H9 (cell line): ENCODE data around the gene MAP6. TPM values are rescaled to one million over a fixed set of nuclear protein-coding genes. Genes with fewer than 3 reads are reported as not detected.

Source experiments
- DNase-seq: peaks from one replicate; pipeline ENCODE4 v3.0.0-alpha.2; 2017
- H2AFZ ChIP-seq: one replicate; pipeline ENCODE4 v1.6.1; 2013; ENCODE audit warnings: mild to moderate bottlenecking, low read length, control low read depth, moderate library complexity
- H2AK5ac ChIP-seq: 2 replicates; pipeline ENCODE4 v1.6.1; 2013; ENCODE audit warnings: low read length, control low read depth, mixed read lengths; ENCODE audit not compliant: insufficient read length
- H2BK120ac ChIP-seq: one replicate; pipeline ENCODE4 v1.6.1; 2013; ENCODE audit warnings: low read depth, mild to moderate bottlenecking, low read length, control low read depth, inconsistent platforms; ENCODE audit not compliant: poor library complexity, severe bottlenecking
- H2BK12ac ChIP-seq: 2 replicates; pipeline ENCODE4 v1.6.1; 2013; ENCODE audit warnings: low read length, control low read depth, mixed read lengths, low read depth; ENCODE audit not compliant: insufficient read length
- H2BK15ac ChIP-seq: 2 replicates; pipeline ENCODE4 v1.6.1; 2013; ENCODE audit warnings: low read depth, low read length, control low read depth
- H2BK20ac ChIP-seq: one replicate; pipeline ENCODE4 v1.6.1; 2013; ENCODE audit warnings: low read depth, mild to moderate bottlenecking, low read length, control low read depth, inconsistent platforms; ENCODE audit not compliant: poor library complexity, severe bottlenecking
- H2BK5ac ChIP-seq: 2 replicates; pipeline ENCODE4 v1.6.1; 2013; ENCODE audit warnings: low read length, control low read depth, mixed read lengths; ENCODE audit not compliant: insufficient read length
- H3K14ac ChIP-seq: 2 replicates; pipeline ENCODE4 v1.6.1; 2013; ENCODE audit warnings: low read length, control low read depth; ENCODE audit not compliant: insufficient read depth
- H3K18ac ChIP-seq: 2 replicates; pipeline ENCODE4 v1.6.1; 2013; ENCODE audit warnings: low read depth, mild to moderate bottlenecking, mixed read lengths, low read length, control low read depth; ENCODE audit not compliant: insufficient read length
- H3K23ac ChIP-seq: 2 replicates; pipeline ENCODE4 v1.6.1; 2013; ENCODE audit warnings: low read length, control low read depth, mixed read lengths, low read depth; ENCODE audit not compliant: insufficient read length
- H3K23me2 ChIP-seq: 2 replicates; pipeline ENCODE4 v1.6.1; 2013; ENCODE audit warnings: low read depth, mild to moderate bottlenecking, mixed read lengths, low read length, control low read depth; ENCODE audit not compliant: insufficient read length, poor library complexity, severe bottlenecking
- H3K27ac ChIP-seq: 2 replicates; pipeline ENCODE4 v1.5.1; 2013; ENCODE audit warnings: low read length, control low read depth, mixed read lengths, low read depth; ENCODE audit not compliant: insufficient read length
- H3K27me3 ChIP-seq: 2 replicates; pipeline ENCODE4 v1.6.1; 2013; ENCODE audit warnings: low read length, control low read depth, inconsistent platforms; ENCODE audit not compliant: insufficient read depth
- H3K4ac ChIP-seq: 2 replicates; pipeline ENCODE4 v1.6.1; 2013; ENCODE audit warnings: low read depth, mild to moderate bottlenecking, control low read depth, inconsistent platforms, low read length, moderate library complexity
- H3K4me1 ChIP-seq: 2 replicates; pipeline ENCODE4 v1.6.1; 2013; ENCODE audit warnings: low read length, control low read depth, inconsistent platforms; ENCODE audit not compliant: insufficient read depth
- H3K4me2 ChIP-seq: 2 replicates; pipeline ENCODE4 v1.6.1; 2013; ENCODE audit warnings: low read length, control low read depth, mixed read lengths; ENCODE audit not compliant: insufficient read length, insufficient read depth
- H3K56ac ChIP-seq: 2 replicates; pipeline ENCODE4 v1.6.1; 2013; ENCODE audit warnings: low read depth, mild to moderate bottlenecking, mixed read lengths, low read length, control low read depth; ENCODE audit not compliant: insufficient read length
- H3K79me1 ChIP-seq: 2 replicates; pipeline ENCODE4 v1.6.1; 2013; ENCODE audit warnings: low read depth, mild to moderate bottlenecking, moderate library complexity, low read length, control low read depth, inconsistent platforms; ENCODE audit not compliant: insufficient read depth, poor library complexity, severe bottlenecking
- H3K79me2 ChIP-seq: 2 replicates; pipeline ENCODE4 v1.6.1; 2013; ENCODE audit warnings: low read length, control low read depth, inconsistent platforms; ENCODE audit not compliant: insufficient read depth
- H3K9ac ChIP-seq: 2 replicates; pipeline ENCODE4 v1.6.1; 2013; ENCODE audit warnings: low read length, control low read depth, mixed read lengths; ENCODE audit not compliant: insufficient read length; ENCODE audit errors: extremely low read depth
- H3K9me3 ChIP-seq: one replicate; pipeline ENCODE4 v1.6.1; 2013; ENCODE audit warnings: low read depth, low read length, inconsistent platforms; ENCODE audit not compliant: control insufficient read depth
- H3T11ph ChIP-seq: one replicate; pipeline ENCODE4 v1.6.1; 2013; ENCODE audit warnings: mild to moderate bottlenecking, low read length, control low read depth, inconsistent platforms
- H4K20me1 ChIP-seq: one replicate; pipeline ENCODE4 v1.6.1; 2013; ENCODE audit not compliant: control insufficient read depth, insufficient read length, insufficient read depth
- H4K5ac ChIP-seq: 2 replicates; pipeline ENCODE4 v1.6.1; 2013; ENCODE audit warnings: low read depth, mild to moderate bottlenecking, mixed read lengths, low read length, control low read depth; ENCODE audit not compliant: insufficient read length
- H4K8ac ChIP-seq: replicated peaks from 2 replicates; pipeline ENCODE4 v1.6.1; 2013; ENCODE audit warnings: low read length, control low read depth, mixed read lengths, low read depth; ENCODE audit not compliant: insufficient read length
- H4K91ac ChIP-seq: 2 replicates; pipeline ENCODE4 v1.6.1; 2013; ENCODE audit warnings: low read depth, mild to moderate bottlenecking, moderate library complexity, mixed read lengths, low read length, control low read depth; ENCODE audit not compliant: insufficient read length
- H3K27ac Mint-ChIP-seq, 3 experiments: 2 replicates in 2 of 3; 3 replicates in 1 of 3; pipeline ENCODE4 v1.8.0; 2020 to 2021; ENCODE audit warnings: mixed read lengths in 3 of 3, mild to moderate bottlenecking in 1 of 3, moderate library complexity in 1 of 3
- H3K27me3 Mint-ChIP-seq: 2 replicates; pipeline ENCODE4 v1.8.0; 2021; ENCODE audit warnings: low read depth, mild to moderate bottlenecking, moderate library complexity, mixed read lengths
- H3K36me3 Mint-ChIP-seq, 3 experiments: 2 replicates in 2 of 3; 3 replicates in 1 of 3; pipeline ENCODE4 v1.8.0; 2020 to 2021; ENCODE audit warnings: low read depth in 3 of 3, mixed read lengths in 3 of 3; ENCODE audit not compliant: insufficient read depth in 1 of 3
- H3K4me1 Mint-ChIP-seq, 2 experiments: 2 replicates each; pipeline ENCODE4 v1.8.0; 2020; ENCODE audit warnings: mixed read lengths in 2 of 2
- H3K4me3 Mint-ChIP-seq, 2 experiments: 2 replicates in 1 of 2; 3 replicates in 1 of 2; pipeline ENCODE4 v1.8.0; 2020 to 2021; ENCODE audit warnings: mild to moderate bottlenecking in 2 of 2, mixed read lengths in 2 of 2, moderate library complexity in 1 of 2
- H3K9me3 Mint-ChIP-seq, 2 experiments: 2 replicates in 1 of 2; 3 replicates in 1 of 2; pipeline ENCODE4 v1.8.0; 2020; ENCODE audit warnings: mild to moderate bottlenecking in 2 of 2, mixed read lengths in 2 of 2, moderate library complexity in 1 of 2
- WGBS: extraction: QIAGEN DNeasy Blood & Tissue Kit; methylation state at CpG from one replicate; pipeline ENCODE4 v1.1.7; 2013; ENCODE audit warnings: missing lambda C conversion rate, low lambda C conversion rate, mixed read lengths; ENCODE audit not compliant: insufficient read length; ENCODE audit errors: extremely low coverage; 5-methylcytosine and 5-hydroxymethylcytosine counted together
- total RNA-seq: library from RNA; stranded (reverse); gene quantifications from 2 replicates; pipeline ENCODE4 v1.2.1, GENCODE V29; 2021
- TF ChIP-seq, protein P1 (sequence below): fragments of 200-600 bp; sonication (generic); conservative IDR thresholded peaks from 3 replicates; pipeline ENCODE4 v1.8.0; 2021; ENCODE audit warnings: antibody characterized with exemption, mild to moderate bottlenecking

Gene MAP6
- total RNA-seq, 1 experiment from 2014 or later, result 0.77 TPM

DNA sequence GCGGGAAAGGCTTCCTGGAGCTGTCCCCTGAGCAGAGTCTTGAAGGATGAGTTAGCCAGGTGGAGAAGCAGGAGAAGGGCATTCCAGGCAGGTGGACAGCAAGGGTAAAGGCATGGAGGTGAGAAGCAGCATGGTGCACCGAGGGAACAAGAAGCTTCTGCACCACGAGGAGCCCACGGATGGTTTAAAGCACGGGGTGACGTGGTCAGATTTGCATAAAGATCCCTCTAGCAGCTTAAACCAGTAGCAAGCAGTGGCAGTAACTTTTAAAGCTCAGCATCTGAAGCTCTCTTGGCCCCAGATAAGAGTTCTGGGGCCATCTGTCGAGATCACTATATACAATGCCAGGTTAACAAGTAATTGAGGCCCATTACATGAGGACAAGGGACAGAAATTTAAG, 69.9 kb downstream of the MAP6 start:
- no peak overlapping the region for H2AK5ac ChIP-seq
- WGBS, result no CpG with 5 or more reads among the region's 7 CpGs

More for the DNA sequence above, 69.9 kb downstream of the MAP6 start:
- Histone ChIP-seq H3K79me2 (no peaks in the 10 kb centered on the region), H2BK5ac (no peak overlapping the region), H2AFZ (no peak overlapping the region), H4K91ac (no peak overlapping the region), H3K4me1 (peaks cover 2% of the 10 kb centered on the region; the same call in 1 of the 2 replicates), H2BK120ac (no peak overlapping the region), H3T11ph (no peak overlapping the region), H3K18ac (no peak overlapping the region), H3K27ac (no peak overlapping the region), H2BK20ac (no peak overlapping the region), H3K23ac (no peak overlapping the region), H2BK12ac (no peak overlapping the region), H3K9me3 (no peaks in the 10 kb centered on the region), H3K27me3 (no peaks in the 10 kb centered on the region), H4K8ac (no peak overlapping the region), H3K23me2 (no peaks in the 10 kb centered on the region), H4K20me1 (no peaks in the 10 kb centered on the region), H3K4me2 (no peak overlapping the region), H3K4ac (no peak overlapping the region), H4K5ac (no peak overlapping the region), H3K9ac (no peak overlapping the region), H3K56ac (no peak overlapping the region), H2BK15ac (no peak overlapping the region), H3K14ac (no peak overlapping the region; the same call in 1 of the 2 replicates), H3K79me1 (no peaks in the 10 kb centered on the region)
- H3K4me1 Mint-ChIP-seq, result peaks cover 29 to 34% of the 10 kb centered on the region in 2 experiments
- no peaks in the 10 kb centered on the region for H3K36me3 Mint-ChIP-seq
- no peak overlapping the region for H3K4me3 Mint-ChIP-seq
- peaks cover 13% of the 10 kb centered on the region for H3K27me3 Mint-ChIP-seq
- H3K9me3 Mint-ChIP-seq, result no peaks in the 10 kb centered on the region
- no peak overlapping the region; a peak in 1 of 7 replicates for H3K27ac Mint-ChIP-seq
- no peak for DNase-seq
- TF ChIP-seq, protein P1, sequence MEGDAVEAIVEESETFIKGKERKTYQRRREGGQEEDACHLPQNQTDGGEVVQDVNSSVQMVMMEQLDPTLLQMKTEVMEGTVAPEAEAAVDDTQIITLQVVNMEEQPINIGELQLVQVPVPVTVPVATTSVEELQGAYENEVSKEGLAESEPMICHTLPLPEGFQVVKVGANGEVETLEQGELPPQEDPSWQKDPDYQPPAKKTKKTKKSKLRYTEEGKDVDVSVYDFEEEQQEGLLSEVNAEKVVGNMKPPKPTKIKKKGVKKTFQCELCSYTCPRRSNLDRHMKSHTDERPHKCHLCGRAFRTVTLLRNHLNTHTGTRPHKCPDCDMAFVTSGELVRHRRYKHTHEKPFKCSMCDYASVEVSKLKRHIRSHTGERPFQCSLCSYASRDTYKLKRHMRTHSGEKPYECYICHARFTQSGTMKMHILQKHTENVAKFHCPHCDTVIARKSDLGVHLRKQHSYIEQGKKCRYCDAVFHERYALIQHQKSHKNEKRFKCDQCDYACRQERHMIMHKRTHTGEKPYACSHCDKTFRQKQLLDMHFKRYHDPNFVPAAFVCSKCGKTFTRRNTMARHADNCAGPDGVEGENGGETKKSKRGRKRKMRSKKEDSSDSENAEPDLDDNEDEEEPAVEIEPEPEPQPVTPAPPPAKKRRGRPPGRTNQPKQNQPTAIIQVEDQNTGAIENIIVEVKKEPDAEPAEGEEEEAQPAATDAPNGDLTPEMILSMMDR, result no peak
